AG09309 (cell line): ENCODE data around the gene CDH4.

ENCODE experiments used
- DNase-seq: peaks from one replicate; pipeline ENCODE4 v3.0.0-alpha.2; 2010; ENCODE audit warnings: low read depth
- H3K4me3 ChIP-seq: 2 replicates; pipeline ENCODE4 v1.5.1; 2011; ENCODE audit warnings: mild to moderate bottlenecking, low read depth, low read length, moderate library complexity; ENCODE audit not compliant: control insufficient read depth
- CTCF ChIP-seq: IDR thresholded peaks from 2 replicates; pipeline ENCODE4 v1.5.1; 2011; ENCODE audit warnings: mild to moderate bottlenecking, low read depth, low read length, inconsistent platforms; ENCODE audit not compliant: insufficient read depth, control insufficient read depth; ENCODE audit errors: missing control alignments

Gene CDH4

GRCh38 chr20:61841551-61841950 is 589.5 kb downstream of the CDH4 start:
- TF ChIP-seq CTCF = no peak
- H3K4me3 ChIP-seq = no peak overlapping the region

GRCh38 chr20:61841966-61842365 is 589.9 kb downstream of the CDH4 start:
- DNase-seq = no peak
- no peak for TF ChIP-seq CTCF
- H3K4me3 ChIP-seq = no peak overlapping the region

More at GRCh38 chr20:61841551-61841950, 589.5 kb downstream of the CDH4 start:
- no peak for DNase-seq

GRCh38 chr20:61844621-61845020 is 592.6 kb downstream of the CDH4 start:
- H3K4me3 ChIP-seq = no peak overlapping the region
- no peak for TF ChIP-seq CTCF
- no peak for DNase-seq

GRCh38 chr20:61845233-61845671 is 593.2 kb downstream of the CDH4 start:
- TF ChIP-seq CTCF = no peak
- DNase-seq = no peak

GRCh38 chr20:61846074-61846473 is 594.0 kb downstream of the CDH4 start:
- no peak for TF ChIP-seq CTCF
- H3K4me3 ChIP-seq = no peak overlapping the region
- DNase-seq = no peak

More at GRCh38 chr20:61845233-61845671, 593.2 kb downstream of the CDH4 start:
- H3K4me3 ChIP-seq = no peak overlapping the region

- no peak for DNase-seq
- H3K4me3 ChIP-seq = no peak overlapping the region
- TF ChIP-seq CTCF = no peak
Measured at GRCh38 chr20:61846741-61847419, 594.8 kb downstream of the CDH4 start.
